SK-N-SH (cell line): Measurements from ENCODE around the gene PRKAR1A.

Experiments used
- POLR2AphosphoS5 ChIP-seq: IDR thresholded peaks from 2 replicates; pipeline ENCODE4 v1.6.1; 2012; ENCODE audit warnings: low read depth, low read length
- SIN3A ChIP-seq: IDR thresholded peaks from 2 replicates; pipeline ENCODE4 v1.6.1; 2012; ENCODE audit warnings: low read depth, mild to moderate bottlenecking, low read length, moderate library complexity, borderline replicate concordance
- TF ChIP-seq, protein P1 (sequence below): IDR thresholded peaks from 2 replicates; pipeline ENCODE4 v1.4.0; 2012; ENCODE audit warnings: low read depth, borderline replicate concordance
- TF ChIP-seq, protein P2 (sequence below): fragments of 200-600 bp; sonication (generic); IDR thresholded peaks from 2 replicates; pipeline ENCODE4 v1.6.1; 2017; ENCODE audit warnings: antibody characterized with exemption, mild to moderate bottlenecking, moderate library complexity

DNA sequence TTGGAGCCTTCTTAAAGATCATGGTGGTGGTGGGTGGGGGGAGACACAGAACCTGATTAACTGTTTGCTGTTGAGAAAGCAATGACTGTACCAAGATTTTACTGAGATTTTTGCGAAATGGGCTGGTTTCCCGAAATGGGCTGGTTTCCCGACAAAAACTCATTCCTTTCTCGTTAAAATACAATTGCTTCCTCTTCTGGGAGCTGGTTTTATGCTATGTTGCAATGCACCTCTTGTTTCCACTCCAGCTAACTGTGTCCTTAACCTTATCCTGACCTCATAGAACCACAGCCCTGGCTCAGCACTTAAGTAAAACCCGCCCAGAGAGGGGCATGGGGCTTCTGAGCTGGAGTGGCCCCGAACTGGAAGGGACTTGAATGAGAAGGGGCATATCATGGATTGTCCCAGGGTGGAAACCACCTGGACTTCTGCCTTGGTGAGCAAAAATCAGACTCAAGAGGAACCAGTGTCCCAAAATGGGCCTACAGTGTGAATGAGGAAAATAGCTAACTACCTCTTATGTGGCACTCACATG is 68.1 kb downstream of the PRKAR1A start:
- TF ChIP-seq, protein P1, sequence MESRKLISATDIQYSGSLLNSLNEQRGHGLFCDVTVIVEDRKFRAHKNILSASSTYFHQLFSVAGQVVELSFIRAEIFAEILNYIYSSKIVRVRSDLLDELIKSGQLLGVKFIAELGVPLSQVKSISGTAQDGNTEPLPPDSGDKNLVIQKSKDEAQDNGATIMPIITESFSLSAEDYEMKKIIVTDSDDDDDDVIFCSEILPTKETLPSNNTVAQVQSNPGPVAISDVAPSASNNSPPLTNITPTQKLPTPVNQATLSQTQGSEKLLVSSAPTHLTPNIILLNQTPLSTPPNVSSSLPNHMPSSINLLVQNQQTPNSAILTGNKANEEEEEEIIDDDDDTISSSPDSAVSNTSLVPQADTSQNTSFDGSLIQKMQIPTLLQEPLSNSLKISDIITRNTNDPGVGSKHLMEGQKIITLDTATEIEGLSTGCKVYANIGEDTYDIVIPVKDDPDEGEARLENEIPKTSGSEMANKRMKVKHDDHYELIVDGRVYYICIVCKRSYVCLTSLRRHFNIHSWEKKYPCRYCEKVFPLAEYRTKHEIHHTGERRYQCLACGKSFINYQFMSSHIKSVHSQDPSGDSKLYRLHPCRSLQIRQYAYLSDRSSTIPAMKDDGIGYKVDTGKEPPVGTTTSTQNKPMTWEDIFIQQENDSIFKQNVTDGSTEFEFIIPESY: no peak
- TF ChIP-seq POLR2AphosphoS5 (no peak), SIN3A (no peak)
- TF ChIP-seq, protein P2, sequence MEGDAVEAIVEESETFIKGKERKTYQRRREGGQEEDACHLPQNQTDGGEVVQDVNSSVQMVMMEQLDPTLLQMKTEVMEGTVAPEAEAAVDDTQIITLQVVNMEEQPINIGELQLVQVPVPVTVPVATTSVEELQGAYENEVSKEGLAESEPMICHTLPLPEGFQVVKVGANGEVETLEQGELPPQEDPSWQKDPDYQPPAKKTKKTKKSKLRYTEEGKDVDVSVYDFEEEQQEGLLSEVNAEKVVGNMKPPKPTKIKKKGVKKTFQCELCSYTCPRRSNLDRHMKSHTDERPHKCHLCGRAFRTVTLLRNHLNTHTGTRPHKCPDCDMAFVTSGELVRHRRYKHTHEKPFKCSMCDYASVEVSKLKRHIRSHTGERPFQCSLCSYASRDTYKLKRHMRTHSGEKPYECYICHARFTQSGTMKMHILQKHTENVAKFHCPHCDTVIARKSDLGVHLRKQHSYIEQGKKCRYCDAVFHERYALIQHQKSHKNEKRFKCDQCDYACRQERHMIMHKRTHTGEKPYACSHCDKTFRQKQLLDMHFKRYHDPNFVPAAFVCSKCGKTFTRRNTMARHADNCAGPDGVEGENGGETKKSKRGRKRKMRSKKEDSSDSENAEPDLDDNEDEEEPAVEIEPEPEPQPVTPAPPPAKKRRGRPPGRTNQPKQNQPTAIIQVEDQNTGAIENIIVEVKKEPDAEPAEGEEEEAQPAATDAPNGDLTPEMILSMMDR: no peak
